Stimulated activated CD4-positive, alpha-beta T cell treated with anti-CD3 and anti-CD28 coated beads, Interleukin-15, amount 100 ng/mL, for 24 hours (primary cell): ENCODE results near the gene CAMK2D.

ENCODE experiments used
- DNase-seq: peaks from one replicate; pipeline ENCODE4 v3.0.0-alpha.2; 2020

CAMK2D gene

DNA sequence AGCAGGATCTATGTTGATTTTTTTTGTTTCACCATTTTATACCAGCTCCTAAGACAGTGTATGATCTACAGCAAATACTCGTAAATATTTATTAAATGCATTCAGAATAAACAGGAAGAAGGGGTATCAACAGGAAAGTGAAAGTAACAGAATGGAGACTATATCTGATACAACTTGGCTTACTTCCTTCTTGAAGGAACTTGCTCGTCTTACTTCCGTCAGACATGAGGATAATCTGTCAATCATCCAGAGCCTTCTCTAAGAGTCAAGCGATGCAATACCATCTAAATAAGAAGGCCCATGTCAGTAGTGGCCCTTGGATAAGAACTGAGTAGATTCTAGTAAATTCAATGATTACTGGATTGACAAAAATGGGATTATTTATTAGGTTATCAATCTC, 84.2 kb downstream of the CAMK2D start:
- no peak for DNase-seq

- DNase-seq: no peak
These were observed 85.5 kb downstream of the CAMK2D start for GRCh38 chr4:113675731-113676697.

- DNase-seq: no peak
These were observed 86.8 kb downstream of the CAMK2D start for GRCh38 chr4:113674733-113675132.

DNA sequence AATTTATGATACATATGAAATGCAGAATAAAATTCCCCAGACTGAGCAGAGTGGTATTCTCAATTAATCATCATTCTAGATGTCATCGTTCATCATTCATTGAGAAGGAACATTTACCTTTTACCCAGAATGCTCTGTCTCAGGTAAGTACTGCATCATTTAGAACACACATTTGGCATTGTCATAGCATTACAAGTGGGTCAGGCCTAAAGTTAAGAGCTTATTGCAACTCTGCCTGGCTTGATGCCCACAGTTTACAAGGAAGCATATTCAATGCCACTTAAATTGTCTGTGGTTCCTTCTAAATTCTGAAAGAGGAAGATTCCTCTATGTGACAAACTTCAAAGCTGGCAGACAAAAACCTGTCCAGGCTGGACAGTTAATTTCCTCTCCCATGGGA, 87.3 kb downstream of the CAMK2D start:
- no peak for DNase-seq

DNA sequence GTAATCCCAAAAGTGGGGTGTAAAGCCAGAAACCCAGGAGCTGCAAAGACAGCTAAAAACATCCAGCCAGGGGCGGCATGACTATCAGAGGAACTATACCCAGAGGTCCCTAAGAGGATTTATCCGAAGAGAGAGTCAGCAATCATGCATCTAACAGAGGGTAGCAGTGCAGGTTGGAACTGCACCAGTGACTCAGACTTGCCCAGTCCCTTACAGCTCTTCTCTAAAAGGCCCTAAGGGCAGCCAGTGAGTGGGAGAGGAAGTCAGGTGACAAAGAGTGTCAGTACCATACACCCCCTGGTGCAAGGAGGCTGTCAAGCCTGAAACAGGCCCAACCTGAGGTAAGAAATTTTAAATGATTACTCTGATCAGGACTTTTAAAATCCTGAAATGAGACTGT, 88.1 kb downstream of the CAMK2D start:
- peak; percentile 58 for DNase-seq

GRCh38 chr4:113666386-113667114, 95.0 kb downstream of the CAMK2D start:
- no peak for DNase-seq

GRCh38 chr4:113665036-113665435, 96.5 kb downstream of the CAMK2D start:
- DNase-seq: no peak

DNA sequence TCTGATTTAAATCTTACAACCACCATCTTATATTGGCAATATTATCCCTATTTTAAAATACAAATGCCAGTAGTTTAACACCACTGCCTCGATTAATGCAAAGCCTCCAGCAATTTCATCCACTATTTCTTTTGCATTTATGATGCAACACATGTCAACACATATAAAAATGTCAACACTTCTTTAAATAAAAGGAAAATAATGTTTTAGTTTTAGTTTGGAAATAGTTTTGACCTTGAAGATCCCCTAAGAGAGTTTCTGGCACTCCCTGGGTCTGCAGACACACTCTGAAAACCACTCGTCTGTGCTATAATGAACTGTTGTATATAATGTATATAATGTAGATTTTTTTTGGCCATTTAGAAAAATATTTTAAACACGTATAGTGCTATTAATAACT, 99.0 kb downstream of the CAMK2D start:
- no peak for DNase-seq

- no peak for DNase-seq
These were observed 102.4 kb downstream of the CAMK2D start for GRCh38 chr4:113659127-113659526.

DNA sequence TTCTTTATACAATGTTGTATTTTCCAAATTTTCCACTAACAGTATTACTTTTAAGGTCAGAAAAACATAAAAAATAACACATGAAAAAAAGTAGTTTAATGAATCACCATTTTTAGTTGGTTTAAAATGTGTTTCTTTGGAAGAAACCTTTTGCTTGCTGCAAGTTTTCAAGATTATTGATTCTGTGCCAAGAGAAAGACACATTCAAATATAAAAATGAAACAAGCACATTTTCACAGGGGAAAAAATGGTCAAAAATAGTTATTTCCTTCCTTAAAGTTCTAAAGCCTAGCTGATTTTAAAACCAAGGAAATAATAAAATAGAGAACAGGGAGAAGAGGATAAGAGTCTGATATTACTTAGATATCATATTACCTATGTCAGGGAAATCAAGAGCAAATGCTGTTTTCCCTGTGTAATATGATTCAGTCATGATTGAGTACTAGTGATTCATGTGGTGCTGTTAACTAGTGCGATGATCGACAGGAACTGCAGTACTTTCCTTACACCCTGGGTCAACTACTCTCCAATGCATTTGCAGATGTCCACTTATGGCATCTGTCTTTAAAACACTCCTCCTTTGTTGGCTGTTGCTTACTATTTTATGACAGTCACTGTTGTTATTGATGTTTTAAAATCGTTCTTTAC, 103.8 kb downstream of the CAMK2D start:
- no peak for DNase-seq

- DNase-seq: no peak
These were observed 107.7 kb downstream of the CAMK2D start for GRCh38 chr4:113653871-113654270.

DNA sequence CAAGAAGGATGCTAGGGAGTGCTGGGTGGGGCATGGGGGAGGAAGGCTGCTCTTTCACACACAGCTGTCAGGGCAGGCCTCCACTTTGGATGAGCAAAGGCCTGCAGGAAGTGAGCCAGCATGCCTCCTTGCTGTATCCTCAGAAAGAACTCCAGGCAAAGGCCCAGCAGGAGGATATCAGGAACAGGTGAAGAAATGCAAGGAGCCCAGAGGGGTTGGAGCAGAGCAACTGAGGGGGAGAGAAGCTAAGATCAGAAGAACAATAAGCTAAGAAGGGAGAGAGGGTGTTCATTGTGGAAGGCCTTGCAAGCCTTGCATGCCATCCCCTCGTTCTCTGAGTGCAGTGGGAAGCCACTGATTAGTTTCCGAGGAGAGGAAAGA, 115.1 kb downstream of the CAMK2D start:
- DNase-seq: no peak

DNA sequence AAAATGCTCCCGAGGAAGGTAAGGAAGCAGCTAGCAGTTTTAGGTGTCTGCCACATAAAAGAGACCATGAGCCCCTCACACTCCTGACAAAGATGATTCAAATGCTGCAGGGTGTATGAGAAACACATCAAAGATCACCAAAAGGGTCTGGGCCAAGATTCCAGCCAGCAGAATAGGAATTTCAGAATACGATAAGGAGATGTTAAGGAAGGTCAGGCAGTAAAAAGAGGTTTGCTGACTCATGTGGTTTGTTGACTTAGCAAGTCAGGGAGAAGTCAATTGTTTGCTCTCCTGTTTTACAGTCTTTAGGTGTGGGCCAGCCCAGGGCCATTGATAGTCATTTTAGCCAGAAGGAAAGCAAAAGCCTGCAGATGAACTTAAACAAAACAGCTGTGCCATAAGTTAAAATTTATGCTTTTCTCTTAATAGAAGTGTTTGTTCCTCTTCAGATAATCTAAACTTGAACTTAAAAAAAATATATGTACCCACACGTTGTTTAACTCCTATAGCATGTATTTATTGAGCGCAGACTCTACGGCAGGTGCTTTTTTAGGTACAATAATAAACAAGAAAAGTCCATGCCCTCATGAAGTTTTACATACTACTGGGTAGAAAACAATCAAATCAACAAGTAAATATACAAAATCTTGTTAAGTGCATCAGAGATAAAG, 115.6 kb downstream of the CAMK2D start:
- no peak for DNase-seq

- no peak for DNase-seq
These were observed 116.2 kb downstream of the CAMK2D start for GRCh38 chr4:113645288-113645687.

GRCh38 chr4:113644398-113644797, 117.1 kb downstream of the CAMK2D start:
- DNase-seq: no peak

GRCh38 chr4:113643505-113643904, 118.0 kb downstream of the CAMK2D start:
- DNase-seq: no peak

- no peak for DNase-seq
These were observed 120.5 kb downstream of the CAMK2D start for GRCh38 chr4:113641025-113641431.

- DNase-seq: no peak
These were observed 122.2 kb downstream of the CAMK2D start for GRCh38 chr4:113639326-113639725.

GRCh38 chr4:113638562-113638832, 123.0 kb downstream of the CAMK2D start:
- DNase-seq: no peak

- no peak for DNase-seq
These were observed 123.5 kb downstream of the CAMK2D start for GRCh38 chr4:113637823-113638561.

GRCh38 chr4:113637363-113637762, 124.2 kb downstream of the CAMK2D start:
- DNase-seq: no peak

- peak; percentile 30 for DNase-seq
These were observed 124.7 kb downstream of the CAMK2D start for GRCh38 chr4:113636877-113637276.

DNA sequence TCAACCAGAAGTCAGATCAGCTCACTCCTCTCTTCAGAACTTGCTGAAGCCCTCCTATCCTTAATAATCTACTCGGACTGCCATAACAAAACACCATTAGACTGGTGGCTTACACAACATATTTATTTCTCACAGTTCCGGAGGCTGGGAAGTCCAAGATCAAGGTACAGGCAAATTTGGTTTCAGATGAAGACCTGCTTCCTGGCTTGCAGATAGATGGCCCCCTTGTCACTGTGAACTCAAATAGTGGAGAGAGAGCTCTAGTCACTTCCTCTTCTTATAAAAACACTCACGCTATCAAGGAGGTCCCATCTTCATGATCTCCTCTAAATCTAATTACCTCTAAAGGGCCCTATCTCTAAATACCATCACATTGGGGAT, 125.1 kb downstream of the CAMK2D start:
- DNase-seq: no peak
